CD4-positive, alpha-beta T cell treated with Interleukin-10 for 1 hour (primary cell): ENCODE measurements around the gene EFCAB9.
A peak's percentile ranks its signal among the peaks of the same experiment; 100 is the strongest.
"Not testable (repeated sequence)": the region's sequence is repeated elsewhere in the genome, so short reads cannot be mapped to it uniquely, and the experiment has no call there.

Experiments
- DNase-seq: peaks from one replicate; pipeline ENCODE4 v3.0.0-alpha.2; 2020

The EFCAB9 gene

GRCh38 chr5:172193872-172194271 lies at the start of gene EFCAB9:
TSS of gene EFCAB9 (plus strand) at chr5:172194172. CDS start at chr5:172194173, 1 bp downstream.
- DNase-seq, result no peak

- DNase-seq, result no peak
Observed at GRCh38 chr5:172144291-172144815, 49.6 kb upstream of the EFCAB9 start.

- no peak for DNase-seq
Observed at GRCh38 chr5:172144931-172145869, 48.8 kb upstream of the EFCAB9 start.

DNA sequence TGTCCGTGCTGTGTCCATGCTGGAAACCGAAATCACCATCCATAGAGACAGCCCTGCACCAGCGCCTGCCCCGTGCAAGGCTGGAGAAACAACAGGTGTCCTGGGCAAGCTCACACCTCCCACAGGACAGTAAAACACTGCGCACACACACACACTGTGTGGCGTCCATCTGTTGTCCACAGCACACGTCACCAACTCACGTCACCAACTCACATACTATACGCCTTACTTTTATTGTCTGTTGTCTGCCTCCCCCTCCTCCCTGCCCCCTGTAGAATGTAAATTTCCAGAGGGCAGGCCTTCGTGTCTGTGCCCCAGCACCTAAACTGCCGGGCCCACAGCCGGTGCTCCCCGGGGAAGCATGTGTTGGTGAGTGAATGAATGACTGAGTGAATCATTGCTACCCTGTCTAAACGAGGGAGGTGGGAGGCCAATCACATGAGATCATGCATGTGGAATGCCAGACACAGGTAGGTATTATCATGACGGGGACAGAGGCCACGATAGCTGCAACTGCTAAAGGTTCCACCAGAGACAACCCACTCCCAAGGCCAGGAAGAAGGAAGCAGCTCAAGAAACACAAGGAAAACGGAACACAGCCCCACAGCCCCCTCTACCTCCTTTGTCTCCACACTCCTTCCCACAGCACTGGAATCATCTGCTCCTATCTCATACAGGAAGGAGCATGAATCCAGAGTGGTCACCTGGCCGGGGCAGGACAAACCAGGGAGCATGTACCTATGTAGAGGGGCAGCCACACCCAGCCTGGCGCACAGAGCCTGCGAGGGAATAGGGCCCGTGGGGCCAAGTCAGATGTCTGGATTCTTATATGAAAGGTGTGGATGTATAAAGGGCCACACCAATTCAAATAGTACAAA lies 47.9 kb upstream of the EFCAB9 start:
- no peak for DNase-seq

DNA sequence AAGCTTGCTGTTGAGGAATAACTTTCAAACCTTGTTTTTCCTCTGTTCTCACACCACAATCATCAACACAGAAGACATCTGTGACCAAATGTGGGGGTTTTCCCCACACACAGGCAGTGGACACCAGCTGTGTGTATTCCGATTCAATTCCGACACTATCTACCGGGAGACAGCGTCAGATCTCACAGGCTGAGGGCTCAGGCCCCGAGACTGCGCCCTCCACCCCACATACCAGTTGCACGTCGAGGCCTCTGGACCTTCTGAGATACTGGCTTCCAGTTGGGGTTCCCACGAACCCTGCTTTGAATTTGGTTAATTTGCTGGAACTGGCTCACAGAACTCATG lies 47.3 kb upstream of the EFCAB9 start:
- DNase-seq, result no peak

DNA sequence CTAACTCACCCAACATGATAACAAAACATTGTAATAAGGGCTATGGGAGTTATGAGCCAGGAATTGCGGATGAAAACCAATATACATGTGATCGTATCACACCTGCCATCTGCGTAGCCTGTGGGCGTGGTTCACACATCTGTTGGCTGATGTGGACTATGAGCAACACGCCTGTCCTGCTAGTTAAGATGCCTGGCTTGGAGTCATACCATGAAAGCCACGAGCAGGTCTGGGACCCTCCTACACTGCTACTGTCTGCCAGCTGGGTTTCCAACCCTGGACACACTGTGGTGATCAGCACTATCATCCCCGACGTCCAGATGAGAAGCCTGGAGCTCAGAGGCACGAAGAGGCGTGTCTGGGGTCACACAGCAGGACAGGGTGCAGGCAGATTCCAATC lies 46.1 kb upstream of the EFCAB9 start:
- DNase-seq, result peak; percentile 21

GRCh38 chr5:172148381-172148780 lies 45.6 kb upstream of the EFCAB9 start:
- DNase-seq, result no peak

- no peak for DNase-seq
Observed at GRCh38 chr5:172149073-172149472, 44.9 kb upstream of the EFCAB9 start.

GRCh38 chr5:172149481-172149880 lies 44.5 kb upstream of the EFCAB9 start:
- DNase-seq, result not testable (repeated sequence)

GRCh38 chr5:172150514-172151425 lies 43.2 kb upstream of the EFCAB9 start:
- peak; percentile 28 for DNase-seq

GRCh38 chr5:172151661-172152210 lies 42.2 kb upstream of the EFCAB9 start:
- no peak for DNase-seq

DNA sequence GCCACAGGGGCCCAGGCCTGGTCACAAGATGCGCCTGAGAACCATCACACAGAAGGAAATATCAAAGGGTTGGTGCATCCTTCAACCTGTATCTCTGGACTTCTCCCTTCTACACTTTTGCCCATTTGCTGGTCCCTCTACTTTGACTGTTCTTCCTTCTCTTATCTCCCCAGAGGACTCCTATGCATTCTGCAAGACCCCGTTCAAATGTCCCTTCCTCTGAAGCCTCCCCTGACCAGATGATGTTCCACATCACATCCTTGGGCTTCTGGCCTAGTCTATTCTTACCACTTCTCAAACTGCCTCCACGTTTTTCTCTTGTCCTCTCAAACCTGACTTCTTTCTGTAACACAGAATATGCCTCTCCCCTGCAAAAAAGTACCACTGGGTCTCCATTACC lies 40.3 kb upstream of the EFCAB9 start:
- DNase-seq, result no peak

DNA sequence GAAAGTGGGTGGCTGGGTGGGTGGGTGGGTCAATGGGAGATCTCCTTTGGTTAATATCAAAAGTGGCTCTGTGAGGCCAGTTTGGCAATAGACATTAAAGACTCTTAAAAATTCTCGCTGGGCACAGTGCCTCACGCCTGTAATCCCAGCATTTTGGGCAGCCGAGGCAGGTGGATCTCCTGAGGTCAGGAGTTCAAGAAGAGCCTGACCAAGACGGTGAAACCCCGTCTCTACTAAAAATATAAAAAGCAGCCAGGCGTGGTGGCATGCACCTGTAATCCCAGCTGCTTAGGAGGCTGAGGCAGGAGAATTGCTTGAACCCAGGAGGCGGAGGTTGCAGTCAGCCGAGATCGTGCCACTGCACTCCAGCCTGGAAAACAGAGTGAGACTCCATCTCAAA lies 38.9 kb upstream of the EFCAB9 start:
- not testable (repeated sequence) for DNase-seq

- DNase-seq, result no peak
Observed at GRCh38 chr5:172156541-172156994, 37.4 kb upstream of the EFCAB9 start.

DNA sequence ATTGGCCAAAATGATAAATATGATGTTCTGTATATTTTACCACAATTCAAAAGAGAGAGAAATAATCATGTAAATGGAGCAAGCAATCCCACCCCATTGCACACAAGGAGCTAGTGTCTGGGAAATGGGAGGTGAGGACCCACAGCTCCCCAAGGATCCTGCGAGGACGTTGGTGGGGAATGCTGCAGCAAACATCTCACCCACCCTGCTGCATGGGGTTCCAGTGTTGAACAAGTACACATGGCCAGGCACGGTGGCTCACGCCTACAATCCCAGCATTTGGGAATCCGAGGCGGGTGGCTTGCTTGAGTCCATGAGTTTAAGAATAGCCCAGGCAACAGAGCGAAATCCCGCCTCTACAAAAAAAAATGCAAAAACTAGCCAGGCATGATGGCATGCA lies 35.0 kb upstream of the EFCAB9 start:
- no peak for DNase-seq

DNA sequence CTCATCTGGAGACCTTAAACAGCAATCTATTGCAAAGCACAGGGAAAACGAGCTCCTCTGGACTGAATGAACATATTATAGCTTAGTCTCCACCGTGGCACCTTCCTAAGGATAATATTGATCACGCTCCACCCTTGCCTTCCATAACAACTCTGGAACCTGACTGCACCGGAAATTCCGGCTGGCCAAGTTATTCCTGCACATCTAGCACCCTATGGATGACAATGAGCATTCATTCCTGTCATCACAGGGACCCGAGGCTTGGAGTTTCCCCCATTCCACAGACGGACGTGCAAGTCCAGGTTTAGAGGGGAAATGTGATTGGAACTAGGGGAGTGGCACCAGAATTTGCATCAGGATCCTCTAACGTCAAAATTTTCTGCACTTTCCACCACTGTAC lies 33.5 kb upstream of the EFCAB9 start:
- no peak for DNase-seq

DNA sequence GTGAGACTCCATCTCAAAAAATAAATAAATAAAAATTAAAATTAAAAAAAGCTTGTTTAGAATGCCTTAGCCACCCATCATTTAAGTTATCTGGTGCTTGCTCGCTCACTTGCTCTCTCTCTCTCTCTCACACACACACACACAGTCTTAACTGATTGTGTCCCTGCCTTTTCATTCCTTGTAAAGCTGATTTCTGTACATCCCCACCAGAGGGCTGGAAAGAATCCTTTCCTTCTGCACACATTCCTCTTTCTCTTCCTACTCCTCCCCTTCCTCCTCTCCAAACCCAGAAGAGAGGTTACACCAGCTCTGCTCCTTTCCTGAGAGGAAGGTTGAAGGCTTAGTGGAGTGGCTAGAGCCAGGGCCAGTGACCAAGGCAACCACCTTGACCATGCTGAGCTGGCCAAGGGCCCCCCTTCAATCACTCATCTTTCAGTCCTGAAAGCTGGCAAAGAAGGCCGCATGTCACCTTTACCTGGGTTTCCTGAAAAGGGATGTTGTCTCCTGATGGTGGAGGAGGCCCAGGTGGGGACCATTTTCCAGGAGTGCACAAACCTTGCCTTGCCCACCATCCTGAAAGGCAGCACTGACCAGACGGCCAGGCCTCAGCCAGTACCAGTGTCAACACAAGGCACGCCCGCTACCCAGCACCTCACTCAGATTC lies 31.5 kb upstream of the EFCAB9 start:
- DNase-seq, result no peak

DNA sequence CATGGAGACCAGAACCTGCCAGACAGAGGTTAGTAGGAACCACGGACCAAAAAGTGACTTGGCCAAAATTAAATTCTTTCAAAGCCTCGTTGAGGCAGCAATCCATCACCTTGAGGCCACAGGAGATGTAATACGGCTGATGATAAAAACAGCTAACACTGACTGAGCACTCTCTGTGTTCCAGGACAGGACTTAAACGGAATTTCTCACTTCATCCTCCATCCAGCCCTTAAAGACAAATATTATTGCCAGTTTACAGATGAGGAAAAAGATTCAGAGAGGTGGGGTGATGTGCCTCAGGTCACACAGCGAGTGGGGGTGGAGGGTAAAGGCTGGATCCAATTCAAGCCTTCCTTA lies 31.0 kb upstream of the EFCAB9 start:
- DNase-seq, result no peak

- no peak for DNase-seq
Observed at GRCh38 chr5:172163346-172163745, 30.6 kb upstream of the EFCAB9 start.

- no peak for DNase-seq
Observed at GRCh38 chr5:172164769-172165212, 29.2 kb upstream of the EFCAB9 start.

DNA sequence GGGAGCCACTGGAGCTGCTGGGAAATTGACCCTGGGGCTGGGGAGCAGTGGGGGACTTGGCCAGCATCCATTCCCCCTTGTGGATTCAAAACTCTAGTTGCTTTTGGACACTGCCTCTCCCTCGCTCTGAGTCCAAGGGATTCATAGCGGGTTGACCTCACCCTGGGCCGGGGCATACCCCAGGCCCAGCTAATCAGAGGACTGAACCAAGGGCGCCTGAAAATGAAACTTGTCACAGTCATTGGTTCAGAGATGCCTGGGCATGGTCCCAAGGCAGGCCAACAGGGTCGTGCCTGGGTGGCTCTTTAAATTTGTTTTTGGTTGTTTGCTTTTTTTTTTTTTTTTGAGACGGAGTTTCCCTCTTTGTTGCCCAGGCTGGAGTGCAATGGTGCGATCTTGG lies 28.5 kb upstream of the EFCAB9 start:
- no peak for DNase-seq
